ENCODE data around the gene CEP128. TPM values are rescaled to one million over a fixed set of nuclear protein-coding genes. Genes with fewer than 3 reads are reported as not detected.

The CEP128 gene
- total and polyA plus RNA-seq, 4 donors: 3.2 to 15.7 (median 5.4) TPM

- Histone ChIP-seq H3K27ac (ENCODE audit: low read depth, low read length) (no peak overlapping the region), H3K36me3 (ENCODE audit: control insufficient read depth, insufficient read depth, low read length) (no peaks in the 10 kb centered on the region)
- no CpG with 5 or more reads among the region's 1 CpG for WGBS (ENCODE audit: insufficient coverage)
Measured at GRCh38 chr14:80867091-80867490, 74.4 kb downstream of the CEP128 start.

GRCh38 chr14:80865565-80865964 is 76.0 kb downstream of the CEP128 start:
- H3K27ac ChIP-seq (ENCODE audit: low read depth, low read length): no peak overlapping the region
- 100% methylated on average over 2 of the region's 2 CpGs for WGBS (ENCODE audit: insufficient coverage)
- peaks cover 16% of the 10 kb centered on the region for H3K9me3 ChIP-seq (ENCODE audit: control insufficient read depth, insufficient read depth, low read length)
- H3K36me3 ChIP-seq (ENCODE audit: control insufficient read depth, insufficient read depth, low read length): no peaks in the 10 kb centered on the region
- DNase-seq (ENCODE audit: low read depth in 4 of 6, low spot score in 6 of 6): no peak
- no peaks in the 10 kb centered on the region for H3K27me3 ChIP-seq (ENCODE audit: control insufficient read depth, insufficient read depth, low read length)
- H3K4me3 ChIP-seq (ENCODE audit: low read depth, low read length): no peak overlapping the region
- no peaks in the 10 kb centered on the region for H3K4me1 ChIP-seq (ENCODE audit: control insufficient read depth, insufficient read depth, low read length)

More at GRCh38 chr14:80867091-80867490, 74.4 kb downstream of the CEP128 start:
- Histone ChIP-seq H3K4me3 (ENCODE audit: low read depth, low read length) (no peak overlapping the region), H3K4me1 (ENCODE audit: control insufficient read depth, insufficient read depth, low read length) (no peaks in the 10 kb centered on the region), H3K27me3 (ENCODE audit: control insufficient read depth, insufficient read depth, low read length) (no peaks in the 10 kb centered on the region), H3K9me3 (ENCODE audit: control insufficient read depth, insufficient read depth, low read length) (peaks cover 16% of the 10 kb centered on the region)
- no peak for DNase-seq (ENCODE audit: low read depth in 4 of 6, low spot score in 6 of 6)

- DNase-seq (ENCODE audit: low read depth in 4 of 6, low spot score in 6 of 6): no peak
- WGBS (ENCODE audit: insufficient coverage): no CpG with 5 or more reads among the region's 3 CpGs
- H3K4me1 ChIP-seq (ENCODE audit: control insufficient read depth, insufficient read depth, low read length): no peaks in the 10 kb centered on the region
Measured at GRCh38 chr14:80862983-80863382, 78.6 kb downstream of the CEP128 start.

GRCh38 chr14:80862541-80862940 is 79.0 kb downstream of the CEP128 start:
- no peaks in the 10 kb centered on the region for H3K27me3 ChIP-seq (ENCODE audit: control insufficient read depth, insufficient read depth, low read length)
- no peak overlapping the region for H3K27ac ChIP-seq (ENCODE audit: low read depth, low read length)
- DNase-seq (ENCODE audit: low read depth in 4 of 6, low spot score in 6 of 6): no peak
- H3K4me3 ChIP-seq (ENCODE audit: low read depth, low read length): no peak overlapping the region
- no peaks in the 10 kb centered on the region for H3K4me1 ChIP-seq (ENCODE audit: control insufficient read depth, insufficient read depth, low read length)
- H3K9me3 ChIP-seq (ENCODE audit: control insufficient read depth, insufficient read depth, low read length): peaks cover 10% of the 10 kb centered on the region
- WGBS (ENCODE audit: insufficient coverage): 100% methylated on average over 1 of the region's 5 CpGs
- no peaks in the 10 kb centered on the region for H3K36me3 ChIP-seq (ENCODE audit: control insufficient read depth, insufficient read depth, low read length)

More at GRCh38 chr14:80862983-80863382, 78.6 kb downstream of the CEP128 start:
- no peak overlapping the region for H3K4me3 ChIP-seq (ENCODE audit: low read depth, low read length)
- no peaks in the 10 kb centered on the region for H3K27me3 ChIP-seq (ENCODE audit: control insufficient read depth, insufficient read depth, low read length)
- no peak overlapping the region for H3K27ac ChIP-seq (ENCODE audit: low read depth, low read length)
- H3K36me3 ChIP-seq (ENCODE audit: control insufficient read depth, insufficient read depth, low read length): no peaks in the 10 kb centered on the region
- H3K9me3 ChIP-seq (ENCODE audit: control insufficient read depth, insufficient read depth, low read length): peaks cover 12% of the 10 kb centered on the region

- Histone ChIP-seq H3K4me1 (ENCODE audit: control insufficient read depth, insufficient read depth, low read length) (no peaks in the 10 kb centered on the region), H3K36me3 (ENCODE audit: control insufficient read depth, insufficient read depth, low read length) (no peaks in the 10 kb centered on the region), H3K27ac (ENCODE audit: low read depth, low read length) (no peak overlapping the region), H3K9me3 (ENCODE audit: control insufficient read depth, insufficient read depth, low read length) (no peaks in the 10 kb centered on the region), H3K4me3 (ENCODE audit: low read depth, low read length) (no peak overlapping the region), H3K27me3 (ENCODE audit: control insufficient read depth, insufficient read depth, low read length) (no peaks in the 10 kb centered on the region)
- WGBS (ENCODE audit: insufficient coverage): no CpG with 5 or more reads among the region's 4 CpGs
- peak; percentile 24 to 86 (median 38) for DNase-seq (ENCODE audit: low read depth in 4 of 6, low spot score in 6 of 6)
Measured at GRCh38 chr14:80850197-80850814, 91.2 kb downstream of the CEP128 start.

- Histone ChIP-seq H3K27me3 (ENCODE audit: control insufficient read depth, insufficient read depth, low read length) (no peaks in the 10 kb centered on the region), H3K4me3 (ENCODE audit: low read depth, low read length) (no peak overlapping the region), H3K9me3 (ENCODE audit: control insufficient read depth, insufficient read depth, low read length) (no peaks in the 10 kb centered on the region), H3K4me1 (ENCODE audit: control insufficient read depth, insufficient read depth, low read length) (no peaks in the 10 kb centered on the region), H3K27ac (ENCODE audit: low read depth, low read length) (no peak overlapping the region), H3K36me3 (ENCODE audit: control insufficient read depth, insufficient read depth, low read length) (no peaks in the 10 kb centered on the region)
- no peak for DNase-seq (ENCODE audit: low read depth in 4 of 6, low spot score in 6 of 6)
- 0% methylated on average over 1 of the region's 2 CpGs for WGBS (ENCODE audit: insufficient coverage)
Measured at GRCh38 chr14:80847070-80847469, 94.5 kb downstream of the CEP128 start.

GRCh38 chr14:80845856-80846255 is 95.7 kb downstream of the CEP128 start:
- peak in 1 of 6 donors; percentile 46 for DNase-seq (ENCODE audit: low read depth in 4 of 6, low spot score in 6 of 6)
- WGBS (ENCODE audit: insufficient coverage): 75% methylated on average over 1 of the region's 4 CpGs

GRCh38 chr14:80844872-80845271 is 96.7 kb downstream of the CEP128 start:
- no peak for DNase-seq (ENCODE audit: low read depth in 4 of 6, low spot score in 6 of 6)
- H3K4me3 ChIP-seq (ENCODE audit: low read depth, low read length): no peak overlapping the region
- H3K4me1 ChIP-seq (ENCODE audit: control insufficient read depth, insufficient read depth, low read length): no peaks in the 10 kb centered on the region
- no peak overlapping the region for H3K27ac ChIP-seq (ENCODE audit: low read depth, low read length)
- H3K27me3 ChIP-seq (ENCODE audit: control insufficient read depth, insufficient read depth, low read length): no peaks in the 10 kb centered on the region
- WGBS (ENCODE audit: insufficient coverage): 82% methylated on average over 1 of the region's 2 CpGs
- no peaks in the 10 kb centered on the region for H3K9me3 ChIP-seq (ENCODE audit: control insufficient read depth, insufficient read depth, low read length)
- H3K36me3 ChIP-seq (ENCODE audit: control insufficient read depth, insufficient read depth, low read length): no peaks in the 10 kb centered on the region

More at GRCh38 chr14:80845856-80846255, 95.7 kb downstream of the CEP128 start:
- no peaks in the 10 kb centered on the region for H3K36me3 ChIP-seq (ENCODE audit: control insufficient read depth, insufficient read depth, low read length)
- no peak overlapping the region for H3K4me3 ChIP-seq (ENCODE audit: low read depth, low read length)
- H3K9me3 ChIP-seq (ENCODE audit: control insufficient read depth, insufficient read depth, low read length): no peaks in the 10 kb centered on the region
- H3K27ac ChIP-seq (ENCODE audit: low read depth, low read length): no peak overlapping the region
- H3K4me1 ChIP-seq (ENCODE audit: control insufficient read depth, insufficient read depth, low read length): no peaks in the 10 kb centered on the region
- H3K27me3 ChIP-seq (ENCODE audit: control insufficient read depth, insufficient read depth, low read length): no peaks in the 10 kb centered on the region

GRCh38 chr14:80839743-80840142 is 101.8 kb downstream of the CEP128 start:
- no peaks in the 10 kb centered on the region for H3K36me3 ChIP-seq (ENCODE audit: control insufficient read depth, insufficient read depth, low read length)
- H3K4me1 ChIP-seq (ENCODE audit: control insufficient read depth, insufficient read depth, low read length): no peaks in the 10 kb centered on the region
- no peak overlapping the region for H3K27ac ChIP-seq (ENCODE audit: low read depth, low read length)
- H3K4me3 ChIP-seq (ENCODE audit: low read depth, low read length): no peak overlapping the region
- no peaks in the 10 kb centered on the region for H3K27me3 ChIP-seq (ENCODE audit: control insufficient read depth, insufficient read depth, low read length)
- no CpG with 5 or more reads among the region's 3 CpGs for WGBS (ENCODE audit: insufficient coverage)
- DNase-seq (ENCODE audit: low read depth in 4 of 6, low spot score in 6 of 6): no peak
- H3K9me3 ChIP-seq (ENCODE audit: control insufficient read depth, insufficient read depth, low read length): no peaks in the 10 kb centered on the region

GRCh38 chr14:80809663-80810062 is 131.9 kb downstream of the CEP128 start:
- Histone ChIP-seq H3K4me1 (ENCODE audit: control insufficient read depth, insufficient read depth, low read length) (no peaks in the 10 kb centered on the region), H3K4me3 (ENCODE audit: low read depth, low read length) (no peak overlapping the region), H3K27ac (ENCODE audit: low read depth, low read length) (no peak overlapping the region), H3K27me3 (ENCODE audit: control insufficient read depth, insufficient read depth, low read length) (no peaks in the 10 kb centered on the region), H3K36me3 (ENCODE audit: control insufficient read depth, insufficient read depth, low read length) (no peaks in the 10 kb centered on the region), H3K9me3 (ENCODE audit: control insufficient read depth, insufficient read depth, low read length) (no peaks in the 10 kb centered on the region)
- no peak for DNase-seq (ENCODE audit: low read depth in 4 of 6, low spot score in 6 of 6)
